Cerebellar nuclear complex (tissue), 1 donor: ENCODE measurements around the gene STPG3.

Source experiments
- DNase-seq, 2 experiments: peaks; one replicate each; lab custom pipeline; 2025; lab: John Stamatoyannopoulos, UW

Gene STPG3

DNA sequence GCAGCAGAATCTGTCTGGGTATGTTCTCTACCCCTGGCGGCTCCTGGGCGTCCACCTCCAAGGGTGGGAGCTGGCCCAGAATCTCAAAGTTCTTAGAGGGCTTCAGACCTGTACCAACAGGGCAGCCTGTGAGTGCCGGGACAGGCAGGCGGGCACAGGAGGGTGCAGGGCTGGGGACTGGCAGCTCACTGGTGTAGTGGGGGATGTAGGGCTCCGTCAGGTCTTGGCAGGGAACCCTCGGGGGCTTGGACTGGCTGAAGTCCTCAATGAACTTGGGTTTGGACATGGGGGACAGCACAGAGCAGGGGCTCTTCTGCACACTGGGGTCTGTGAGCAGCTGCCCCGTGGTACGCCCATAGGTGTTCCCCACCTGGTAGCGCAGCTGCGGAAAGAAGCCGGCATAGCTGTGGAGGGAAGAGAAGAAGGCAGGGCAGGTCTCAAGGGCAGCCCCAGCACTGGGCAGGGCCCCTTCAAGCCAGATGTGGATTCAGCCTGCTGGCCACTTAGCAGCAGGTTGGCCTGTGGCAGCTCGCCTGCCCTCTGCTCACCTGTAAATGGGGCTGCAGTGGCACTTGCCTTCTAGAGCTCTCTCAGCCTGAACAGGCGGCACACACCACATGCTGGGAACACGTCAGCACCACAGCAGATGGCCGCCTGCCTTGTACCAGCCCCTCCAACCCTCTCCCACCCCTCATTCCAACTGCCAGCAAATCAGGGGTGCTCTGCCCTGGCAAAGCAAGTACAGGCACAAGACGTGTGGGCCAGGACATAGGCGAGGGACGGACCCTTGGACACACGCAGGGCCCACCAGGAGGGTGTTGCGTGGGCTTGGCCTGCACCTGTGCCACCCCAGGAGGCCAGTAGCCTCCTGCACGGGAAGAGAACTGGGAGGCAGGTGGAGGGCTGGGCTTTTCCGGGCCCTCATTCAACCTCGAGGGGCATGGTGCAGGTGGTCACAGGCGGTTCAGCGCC lies 5.3 kb upstream of the STPG3 start:
- DNase-seq, result no peak

DNA sequence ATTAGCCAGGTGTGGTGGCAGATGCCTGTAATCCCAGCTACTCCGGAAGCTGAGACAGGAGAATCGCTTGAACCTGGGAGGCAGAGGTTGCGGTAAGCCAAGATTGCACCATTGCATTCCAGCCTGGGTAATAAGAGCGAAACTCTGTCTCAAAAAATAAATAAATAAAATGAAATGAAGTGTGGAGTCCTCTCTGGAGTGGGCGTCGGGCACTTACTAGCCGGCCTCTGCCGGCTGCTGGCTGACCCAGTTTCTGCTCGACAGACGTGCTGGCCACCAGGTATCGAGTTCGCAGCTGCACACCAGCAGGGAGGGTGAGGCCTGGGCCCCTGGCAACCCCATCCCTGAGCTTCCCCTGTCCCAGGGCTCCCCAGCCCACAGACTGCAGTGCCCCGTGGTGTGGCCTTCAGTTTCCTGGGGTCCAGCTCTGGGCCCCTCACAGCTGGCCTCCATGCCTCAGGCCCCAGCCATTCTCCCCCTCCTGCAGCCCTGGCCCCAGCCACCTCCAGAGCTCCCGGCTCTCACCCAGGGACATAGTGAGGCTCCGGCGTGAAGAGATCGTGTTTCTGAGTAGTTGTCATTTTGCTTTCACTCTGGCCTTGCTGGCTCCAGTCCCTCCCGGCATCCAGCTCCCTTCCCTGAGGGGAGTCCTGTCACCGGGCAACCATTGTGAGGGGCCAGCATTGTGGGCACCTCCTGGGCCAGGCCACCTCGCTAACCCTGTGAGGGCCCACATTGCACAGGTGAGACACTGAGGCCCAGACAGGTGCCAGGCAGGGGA lies 3.8 kb upstream of the STPG3 start:
- DNase-seq, result no peak

DNA sequence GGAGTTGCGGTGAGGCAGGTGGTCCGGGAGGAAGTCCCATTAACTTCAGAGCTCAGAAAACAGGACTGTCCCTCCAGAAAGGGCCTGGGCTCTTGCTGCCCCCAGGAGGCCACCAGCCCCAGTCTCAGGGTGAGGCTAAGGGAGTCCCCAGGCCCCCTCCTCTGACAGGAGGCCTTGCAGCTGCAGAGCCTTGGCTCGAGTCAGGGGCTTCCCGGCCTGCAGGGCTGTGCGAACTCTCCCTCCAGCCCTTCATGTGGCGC lies 3.2 kb upstream of the STPG3 start:
- no peak for DNase-seq

DNA sequence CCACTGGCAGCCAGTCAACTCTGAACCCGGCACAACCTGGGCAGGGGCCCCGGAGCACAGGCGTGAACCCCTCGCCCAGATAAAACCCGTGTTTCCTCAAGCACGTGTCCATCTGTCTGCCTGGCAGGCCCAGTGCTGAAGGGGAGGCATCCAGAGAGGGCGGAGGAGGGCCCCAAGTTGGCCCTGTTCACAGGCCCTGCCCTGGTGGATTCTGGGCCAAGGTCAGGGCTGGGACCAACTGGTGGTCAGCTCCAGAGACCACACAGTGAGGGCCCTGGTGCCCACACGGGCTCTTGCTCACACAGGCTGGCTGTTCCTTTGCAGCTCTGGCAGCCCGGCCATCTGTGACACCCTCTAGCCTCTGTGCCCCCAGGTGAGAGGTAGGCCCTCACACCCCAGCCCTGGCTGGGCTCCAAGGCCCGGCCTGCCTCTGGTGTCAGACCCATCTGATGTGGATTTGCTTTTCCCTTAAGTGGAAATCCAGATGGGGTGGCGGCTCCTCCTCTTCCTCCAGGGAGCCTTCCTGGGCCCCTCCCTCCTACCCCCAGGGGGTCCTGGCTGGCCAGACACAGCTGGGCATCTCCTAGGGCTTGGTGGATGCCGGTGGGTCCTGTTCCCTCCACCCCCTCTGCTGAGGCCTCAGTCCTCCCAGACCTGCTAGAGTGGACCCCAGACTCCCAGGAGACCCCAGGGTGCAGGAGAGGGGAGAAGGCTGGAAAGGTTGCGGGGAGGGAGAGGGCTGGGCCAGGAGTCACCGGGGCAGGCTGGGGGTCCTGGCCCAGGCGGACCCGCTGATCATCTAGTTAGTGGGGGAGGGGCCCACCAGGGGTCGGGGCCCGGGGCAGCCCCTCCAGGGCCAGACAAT lies 525 bp upstream of the STPG3 start:
- DNase-seq, result no peak

DNA sequence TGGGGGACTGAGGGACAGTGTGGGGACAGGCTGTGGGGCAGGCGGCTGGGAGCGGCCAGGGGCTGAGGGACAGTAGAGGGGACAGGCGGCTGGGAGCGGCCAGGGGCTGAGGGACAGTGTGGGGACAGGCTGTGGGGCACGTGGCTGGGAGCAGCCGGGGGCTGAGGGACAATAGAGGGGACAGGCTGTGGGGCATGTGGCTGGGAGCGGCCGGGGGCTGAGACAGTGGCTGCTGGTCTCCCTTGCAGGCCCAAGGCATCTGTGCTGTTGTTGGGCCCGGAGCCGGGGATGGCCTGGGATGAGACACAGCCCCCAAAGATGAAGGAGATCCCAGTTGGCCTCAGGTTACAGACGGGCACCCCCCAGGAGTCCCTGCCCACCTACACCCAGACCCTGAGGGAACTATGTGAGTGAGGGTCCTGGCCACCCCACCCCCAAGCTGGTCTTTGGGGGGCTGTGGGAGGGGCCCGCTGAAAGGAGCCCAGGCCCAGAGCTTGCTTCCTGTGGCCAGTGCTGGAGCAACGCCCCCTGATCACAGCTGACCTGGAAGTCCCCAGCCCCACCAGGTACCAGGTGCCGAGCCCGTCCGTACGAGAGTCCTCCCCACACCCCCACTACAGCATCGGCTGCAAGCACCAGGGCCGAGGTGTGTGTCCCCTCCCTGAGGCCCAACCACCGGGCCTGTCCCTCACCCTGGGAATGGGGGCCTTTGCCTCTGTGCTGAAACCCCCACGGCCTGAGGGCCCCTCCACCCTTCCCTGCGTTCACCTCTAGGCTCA lies 593 bp downstream of the STPG3 start:
- no peak for DNase-seq

DNA sequence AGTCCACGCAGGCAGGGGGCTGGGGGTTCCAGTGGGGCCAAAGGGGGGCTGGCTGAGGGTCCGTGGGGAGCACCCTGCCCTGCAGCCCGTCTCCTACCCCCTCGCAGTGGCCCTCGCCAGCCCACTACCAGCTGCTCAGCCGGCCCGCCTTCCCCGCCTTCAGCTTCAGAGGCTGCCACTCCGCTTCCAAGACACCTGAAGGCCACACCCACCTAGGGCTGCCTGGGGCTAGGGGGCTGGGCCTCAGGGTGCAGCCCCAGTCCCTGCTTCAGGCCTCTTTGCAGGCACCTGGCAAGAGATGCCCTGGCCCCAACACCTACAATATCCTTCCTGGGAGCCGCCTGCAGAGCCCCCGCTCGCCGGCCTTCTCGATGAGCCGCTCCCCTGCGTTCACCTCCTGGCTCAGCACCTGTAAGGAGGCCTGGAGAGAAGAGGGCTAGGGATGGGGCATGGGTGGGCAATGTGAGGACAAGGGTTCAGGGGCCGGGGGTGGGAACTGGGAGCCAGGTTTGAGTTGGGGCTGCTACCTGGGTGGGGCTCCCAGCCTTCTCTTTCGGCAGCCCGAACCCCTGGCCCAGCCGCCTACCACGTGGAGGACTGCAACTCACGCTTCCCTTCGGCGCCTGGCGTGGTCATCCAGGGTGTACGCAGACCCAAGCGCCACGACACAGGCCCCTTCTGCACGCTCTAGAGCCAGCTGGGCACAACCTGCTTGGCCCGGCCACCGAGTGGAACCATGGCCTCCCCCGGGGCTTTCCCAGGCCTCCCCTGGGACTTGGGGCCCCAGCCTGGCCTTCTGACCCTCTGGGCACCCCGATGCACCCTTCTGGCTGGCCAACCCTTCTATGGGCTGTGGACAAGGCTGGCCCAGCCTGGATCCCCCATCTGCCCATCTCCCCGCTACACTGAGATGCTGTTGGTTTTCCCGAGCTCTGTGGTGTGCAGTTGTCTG lies 1.7 kb downstream of the STPG3 start:
- DNase-seq, result no peak

DNA sequence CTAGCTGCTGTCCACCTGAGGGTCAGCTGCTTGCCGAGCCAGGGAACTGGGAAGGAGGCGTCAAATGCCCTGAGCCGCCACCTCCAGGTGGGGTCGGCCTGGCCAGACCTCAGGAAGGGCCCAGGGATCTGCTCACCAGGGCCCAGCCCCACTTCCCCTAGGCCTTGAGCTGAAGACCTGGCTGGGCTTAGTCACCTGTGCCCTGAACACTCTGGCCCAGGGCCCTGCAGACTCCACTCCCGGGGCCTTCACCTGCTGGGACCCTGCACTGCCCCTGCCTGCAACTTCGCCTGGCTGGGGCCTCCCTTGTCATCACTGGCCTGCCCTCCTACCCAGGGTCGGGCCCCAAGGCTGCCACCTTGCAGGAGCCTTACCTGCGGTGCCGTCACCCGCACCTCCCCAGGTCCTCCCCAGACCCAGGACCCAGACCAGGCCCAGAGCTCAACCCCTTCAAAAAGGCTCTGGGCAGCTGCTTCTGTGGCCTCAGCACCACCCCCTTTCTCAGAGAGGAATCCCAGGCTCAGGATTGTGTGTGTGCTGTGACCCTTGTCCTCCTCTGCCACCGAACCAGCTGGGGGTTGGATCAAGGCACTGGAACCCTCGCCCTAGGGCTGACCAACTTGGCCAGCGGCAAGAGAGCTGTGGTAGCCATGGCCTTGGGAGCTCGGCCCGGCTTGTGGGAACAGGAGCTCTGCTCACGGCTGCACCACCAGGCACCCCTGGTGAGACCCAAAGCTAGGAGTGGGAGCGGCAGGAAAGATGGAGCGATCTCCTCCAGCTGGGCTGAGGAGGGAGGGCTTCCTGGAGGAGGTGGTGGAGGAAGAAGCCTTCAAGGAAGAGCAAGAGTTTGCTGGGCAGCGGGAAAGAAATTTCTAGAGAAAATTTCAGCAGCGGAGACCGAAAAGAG lies 2.9 kb downstream of the STPG3 start:
- no peak for DNase-seq

DNA sequence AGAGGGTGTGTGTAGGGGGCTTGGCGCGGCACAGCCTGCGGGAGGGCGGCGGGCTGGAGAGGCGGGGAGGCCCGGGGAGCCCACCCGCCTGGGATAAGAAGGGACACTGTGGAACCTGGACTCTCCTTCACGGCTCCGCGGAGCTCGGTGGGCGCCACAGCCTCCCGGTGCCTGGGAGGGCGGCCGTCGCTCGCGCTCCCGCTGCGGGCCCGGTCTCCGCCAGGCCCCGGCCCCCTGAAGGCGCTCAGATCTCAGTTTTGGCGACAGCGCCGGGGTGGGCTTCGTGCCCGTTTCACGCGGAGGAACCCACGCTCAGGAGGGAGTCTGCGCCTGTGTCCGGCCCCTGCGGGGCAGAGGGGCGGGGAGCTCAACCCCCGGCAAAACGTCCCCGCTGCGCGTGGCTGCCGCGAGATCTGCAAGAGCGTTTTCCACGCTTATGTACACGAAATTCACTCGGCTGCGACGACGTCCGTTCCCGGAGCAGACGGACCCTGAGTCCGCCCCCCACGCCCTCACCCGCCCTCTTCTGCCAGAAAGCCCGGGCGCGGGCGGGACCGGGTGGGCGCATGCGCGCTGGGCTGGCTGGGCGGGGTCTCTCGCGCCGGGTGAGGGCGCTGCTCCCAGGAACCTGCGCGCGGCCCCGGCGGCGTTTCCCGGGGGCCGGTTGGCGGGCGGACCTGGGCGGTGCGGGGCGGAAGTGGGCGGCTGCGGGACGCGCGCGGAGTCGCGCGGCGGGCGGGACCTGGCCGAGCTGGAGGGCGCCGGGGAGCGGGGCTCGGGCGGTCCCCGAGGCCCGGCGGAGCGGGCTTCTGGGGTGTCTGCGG lies 3.8 kb downstream of the STPG3 start, which contains the start of gene NELFB:
NELFB (plus strand) TSS at position 704 of the 824 bp plus-strand sequence.
- DNase-seq, result peak in 1 of 2 experiments; percentile 31

DNA sequence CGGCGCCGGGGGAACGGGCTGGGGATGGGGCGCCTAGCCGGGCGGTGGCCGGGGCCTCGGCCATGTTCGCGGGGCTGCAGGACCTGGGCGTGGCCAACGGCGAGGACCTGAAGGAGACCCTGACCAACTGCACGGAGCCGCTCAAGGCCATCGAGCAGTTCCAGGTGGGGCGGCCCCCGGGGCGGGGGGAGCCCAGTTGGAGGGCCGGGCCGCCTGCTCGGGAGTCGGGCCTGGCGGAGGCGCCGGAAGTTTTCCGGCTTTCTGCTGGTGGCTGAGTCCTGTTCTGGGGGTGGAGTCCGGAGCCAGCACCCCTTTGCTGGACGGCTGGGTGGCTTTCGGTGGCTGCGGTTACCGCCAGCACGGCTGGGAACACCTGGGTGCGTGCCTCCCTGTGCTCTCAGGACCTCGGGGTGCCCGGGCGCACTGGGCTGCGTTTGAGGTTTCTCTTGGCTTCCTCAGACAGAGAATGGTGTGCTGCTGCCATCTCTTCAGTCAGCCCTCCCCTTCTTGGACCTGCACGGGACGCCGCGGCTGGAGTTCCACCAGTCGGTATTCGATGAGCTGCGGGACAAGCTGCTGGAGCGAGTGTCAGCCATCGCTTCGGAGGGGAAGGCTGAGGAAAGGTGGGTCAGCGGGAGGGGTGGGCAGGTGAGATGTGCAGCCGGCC lies 4.5 kb downstream of the STPG3 start:
- no peak for DNase-seq

DNA sequence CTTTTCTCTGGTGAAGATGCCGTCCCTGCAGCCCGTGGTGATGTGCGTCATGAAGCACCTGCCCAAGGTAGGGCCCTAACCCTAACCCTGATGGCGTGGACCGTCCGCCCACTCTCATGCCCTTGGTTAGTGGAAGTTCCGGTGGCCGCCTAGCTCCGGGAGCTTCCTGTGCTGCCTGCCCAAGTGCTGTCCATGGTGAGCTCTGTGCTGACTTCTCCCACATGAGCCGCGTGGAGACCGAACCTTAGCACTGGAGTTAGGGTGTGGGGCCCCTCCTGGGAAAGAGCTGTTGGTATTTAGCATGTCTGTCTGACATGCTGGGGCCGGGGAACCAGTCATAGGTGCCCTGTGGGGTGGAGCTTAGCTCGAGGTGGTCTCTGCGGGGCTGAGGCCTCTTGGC lies 5.3 kb downstream of the STPG3 start:
- DNase-seq, result no peak

DNA sequence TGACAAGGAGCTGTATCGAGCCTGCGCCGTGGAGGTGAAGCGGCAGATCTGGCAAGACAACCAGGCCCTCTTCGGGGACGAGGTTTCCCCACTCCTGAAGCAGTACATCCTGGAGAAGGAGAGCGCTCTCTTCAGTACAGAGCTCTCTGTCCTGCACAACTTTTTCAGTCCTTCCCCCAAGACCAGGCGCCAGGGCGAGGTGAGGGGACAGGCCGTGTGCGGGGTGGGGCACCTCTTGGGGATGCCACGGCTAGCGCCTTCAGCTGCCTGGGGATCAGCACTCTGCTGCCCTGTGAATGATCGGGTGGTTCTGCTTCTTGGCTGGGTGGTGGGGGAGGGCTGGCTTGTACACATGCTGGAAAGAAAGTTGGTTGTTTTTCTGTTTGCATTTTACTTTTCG lies 5.8 kb downstream of the STPG3 start:
- DNase-seq, result no peak

DNA sequence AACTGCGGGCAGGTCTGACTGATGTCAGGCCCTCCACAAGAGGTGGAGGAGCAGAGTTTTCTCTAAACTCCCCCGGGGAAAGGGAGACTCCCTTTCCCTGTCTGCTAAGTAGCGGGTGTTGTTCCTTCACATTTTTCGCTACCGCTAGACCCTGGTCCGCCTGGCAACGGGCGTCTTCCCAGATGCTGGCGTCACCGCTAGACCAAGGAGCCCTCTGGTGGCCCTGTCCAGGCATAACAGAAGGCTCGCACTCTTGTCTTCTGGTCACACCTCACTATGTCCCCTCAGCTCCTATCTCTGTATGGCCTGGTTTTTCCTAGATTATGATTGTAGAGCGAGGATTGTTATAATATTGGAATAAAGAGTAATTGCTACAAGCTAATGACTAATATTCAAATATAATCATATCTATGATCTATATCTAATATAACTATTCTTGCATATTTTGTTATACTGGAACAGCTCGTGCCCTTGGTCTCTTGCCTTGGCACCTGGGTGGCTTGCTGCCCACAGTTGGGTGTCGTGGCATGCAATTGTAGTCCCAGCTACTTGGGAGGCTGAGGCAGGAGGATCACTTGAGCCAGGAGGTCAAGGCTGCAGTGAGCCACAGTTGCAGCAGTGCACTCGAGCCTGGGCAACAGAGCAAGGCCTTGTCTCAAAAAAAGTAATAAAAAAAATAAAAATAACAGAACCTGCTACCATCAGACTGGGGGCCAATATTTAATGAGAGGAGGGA lies 11.3 kb downstream of the STPG3 start:
- peak in 1 of 2 experiments; percentile 15 for DNase-seq

DNA sequence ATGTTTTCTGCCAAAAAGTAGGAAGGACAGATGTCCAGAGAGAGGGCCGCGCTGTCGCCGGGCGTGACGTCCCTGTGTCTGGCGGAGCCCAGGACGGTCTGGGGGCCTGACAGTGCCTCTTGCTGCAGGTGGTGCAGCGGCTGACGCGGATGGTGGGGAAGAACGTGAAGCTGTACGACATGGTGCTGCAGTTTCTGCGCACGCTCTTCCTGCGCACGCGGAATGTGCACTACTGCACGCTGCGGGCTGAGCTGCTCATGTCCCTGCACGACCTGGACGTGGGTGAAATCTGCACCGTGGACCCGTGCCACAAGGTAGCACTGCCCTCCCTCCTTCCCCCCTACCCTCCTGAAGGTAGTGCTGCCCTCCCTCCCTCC lies 11.8 kb downstream of the STPG3 start:
- no peak for DNase-seq

DNA sequence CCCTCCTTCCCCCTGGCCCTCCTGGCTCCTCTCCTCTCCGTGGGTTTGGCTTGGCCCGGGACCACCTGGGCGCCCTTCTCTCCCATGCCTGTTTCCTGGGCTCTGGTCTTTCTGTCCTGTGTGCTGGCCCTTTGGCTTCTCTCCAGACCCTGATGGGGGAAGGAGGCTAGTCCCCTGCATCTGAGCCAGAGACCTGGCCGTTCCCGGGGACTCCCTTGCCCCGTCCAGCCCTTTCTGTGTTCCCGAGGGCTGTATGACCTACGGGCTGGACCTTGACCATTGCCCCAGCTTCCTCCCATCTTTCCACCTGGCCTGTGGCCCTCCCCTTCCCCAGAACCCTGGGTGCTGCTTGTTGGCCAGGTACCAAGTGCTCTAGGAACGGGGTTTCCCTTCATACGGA lies 12.4 kb downstream of the STPG3 start:
- no peak for DNase-seq

DNA sequence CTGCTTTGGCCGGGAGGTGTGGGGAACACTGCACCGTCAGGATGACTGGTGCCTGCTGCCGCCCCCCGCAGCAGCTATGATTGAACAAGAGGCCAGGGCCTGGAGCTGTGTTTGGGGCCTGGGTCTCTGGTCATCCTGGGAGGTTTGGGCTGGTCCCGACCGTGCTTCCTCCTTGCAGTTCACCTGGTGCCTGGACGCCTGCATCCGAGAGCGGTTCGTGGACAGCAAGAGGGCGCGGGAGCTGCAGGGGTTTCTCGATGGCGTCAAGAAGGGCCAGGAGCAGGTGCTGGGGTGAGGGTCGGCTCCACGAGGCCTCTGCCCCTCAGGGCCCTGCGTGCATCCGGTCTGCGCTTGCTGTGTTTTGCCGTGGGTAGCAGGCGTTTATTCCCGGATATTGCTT lies 13.0 kb downstream of the STPG3 start:
- no peak for DNase-seq

DNA sequence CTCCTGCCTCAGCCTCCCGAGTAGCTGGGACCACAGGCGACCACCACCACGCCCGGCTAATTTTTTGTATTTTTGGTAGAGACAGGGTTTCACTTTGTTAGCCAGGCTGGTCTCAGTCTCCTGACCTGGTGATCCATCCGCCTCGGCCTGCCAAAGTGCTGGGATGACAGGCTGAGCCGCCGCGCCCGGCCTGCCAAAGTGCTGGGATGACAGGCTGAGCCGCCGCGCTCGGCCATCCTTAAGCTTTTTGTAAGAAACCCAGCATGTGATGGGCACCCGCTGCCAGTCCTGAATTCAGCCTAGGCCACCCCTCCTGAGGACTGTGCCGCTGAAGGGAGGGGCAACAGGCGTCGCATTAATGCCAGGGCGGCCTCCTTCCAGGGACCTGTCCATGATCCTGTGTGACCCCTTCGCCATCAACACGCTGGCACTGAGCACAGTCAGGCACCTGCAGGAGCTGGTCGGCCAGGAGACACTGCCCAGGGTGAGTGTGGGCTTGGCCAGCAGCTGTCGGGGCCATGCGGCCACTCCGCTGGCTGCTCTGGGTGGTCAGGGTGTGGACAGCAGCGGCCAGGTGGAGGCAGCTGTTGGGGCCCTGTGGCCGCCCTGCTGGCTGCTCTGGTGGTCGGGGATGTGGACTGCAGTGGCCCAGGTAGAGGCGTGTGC lies 14.5 kb downstream of the STPG3 start:
- no peak for DNase-seq

DNA sequence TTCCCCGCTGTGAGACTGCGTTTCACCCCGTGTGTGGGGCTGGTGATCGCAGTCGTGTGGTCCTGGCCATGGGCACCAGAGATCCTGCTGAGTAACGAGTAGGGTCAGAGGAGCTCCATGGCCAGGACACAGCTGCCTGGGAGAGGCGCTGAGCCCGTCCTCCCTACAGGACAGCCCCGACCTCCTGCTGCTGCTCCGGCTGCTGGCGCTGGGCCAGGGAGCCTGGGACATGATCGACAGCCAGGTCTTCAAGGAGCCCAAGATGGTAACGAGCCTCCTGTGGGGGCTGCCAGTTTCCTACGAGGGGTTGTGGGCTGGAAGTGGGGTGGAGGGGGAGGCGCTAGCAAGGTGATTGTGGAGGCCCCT lies 15.1 kb downstream of the STPG3 start:
- no peak for DNase-seq
